ENCODE data around the gene DENND1A.

DENND1A gene

GRCh38 chr9:123395276-123395688, 534.6 kb downstream of the DENND1A start:
- Histone ChIP-seq H3K4me1 (ENCODE audit: control insufficient read depth, insufficient read depth, low read length) (peaks cover 11% of the 10 kb centered on the region), H3K27me3 (ENCODE audit: control insufficient read depth, insufficient read depth, low read length, poor library complexity, severe bottlenecking) (no peaks in the 10 kb centered on the region), H3K4me3 (ENCODE audit: insufficient read depth, low read depth, low read length) (no peak overlapping the region), H3K27ac (ENCODE audit: insufficient read depth, low read depth, low read length, poor library complexity, severe bottlenecking) (no peak overlapping the region), H3K9me3 (ENCODE audit: control insufficient read depth, low read length) (no peaks in the 10 kb centered on the region), H3K36me3 (ENCODE audit: control insufficient read depth, insufficient read depth, low read length) (no peaks in the 10 kb centered on the region)
- 77 to 84% methylated on average over 5 of the region's 5 CpGs for WGBS, 2 experiments

GRCh38 chr9:123394291-123395235, 535.4 kb downstream of the DENND1A start:
- 86 to 88% methylated on average over 16 of the region's 16 CpGs for WGBS, 2 experiments
- peaks cover 15% of the 10 kb centered on the region for H3K4me1 ChIP-seq (ENCODE audit: control insufficient read depth, insufficient read depth, low read length)
- no peak overlapping the region for H3K4me3 ChIP-seq (ENCODE audit: insufficient read depth, low read depth, low read length)
- H3K9me3 ChIP-seq (ENCODE audit: control insufficient read depth, low read length), result no peaks in the 10 kb centered on the region
- no peaks in the 10 kb centered on the region for H3K27me3 ChIP-seq (ENCODE audit: control insufficient read depth, insufficient read depth, low read length, poor library complexity, severe bottlenecking)
- H3K27ac ChIP-seq (ENCODE audit: insufficient read depth, low read depth, low read length, poor library complexity, severe bottlenecking), result no peak overlapping the region
- H3K36me3 ChIP-seq (ENCODE audit: control insufficient read depth, insufficient read depth, low read length), result no peaks in the 10 kb centered on the region

- H3K27me3 ChIP-seq (ENCODE audit: control insufficient read depth, insufficient read depth, low read length, poor library complexity, severe bottlenecking), result no peaks in the 10 kb centered on the region
- WGBS, 2 experiments, result 99% methylated on average over 4 of the region's 4 CpGs
- H3K9me3 ChIP-seq (ENCODE audit: control insufficient read depth, low read length), result no peaks in the 10 kb centered on the region
- no peak overlapping the region for H3K4me3 ChIP-seq (ENCODE audit: insufficient read depth, low read depth, low read length)
- peaks cover 22% of the 10 kb centered on the region for H3K4me1 ChIP-seq (ENCODE audit: control insufficient read depth, insufficient read depth, low read length)
- no peak overlapping the region for H3K27ac ChIP-seq (ENCODE audit: insufficient read depth, low read depth, low read length, poor library complexity, severe bottlenecking)
- no peaks in the 10 kb centered on the region for H3K36me3 ChIP-seq (ENCODE audit: control insufficient read depth, insufficient read depth, low read length)
Observed at GRCh38 chr9:123392802-123393201, 537.1 kb downstream of the DENND1A start.

GRCh38 chr9:123391946-123392345, 538.0 kb downstream of the DENND1A start:
- 92 to 94% methylated on average over 28 of the region's 28 CpGs for WGBS, 2 experiments
- Histone ChIP-seq H3K4me1 (ENCODE audit: control insufficient read depth, insufficient read depth, low read length) (peaks cover 22% of the 10 kb centered on the region), H3K27ac (ENCODE audit: insufficient read depth, low read depth, low read length, poor library complexity, severe bottlenecking) (no peak overlapping the region), H3K36me3 (ENCODE audit: control insufficient read depth, insufficient read depth, low read length) (no peaks in the 10 kb centered on the region), H3K4me3 (ENCODE audit: insufficient read depth, low read depth, low read length) (no peak overlapping the region), H3K27me3 (ENCODE audit: control insufficient read depth, insufficient read depth, low read length, poor library complexity, severe bottlenecking) (no peaks in the 10 kb centered on the region), H3K9me3 (ENCODE audit: control insufficient read depth, low read length) (no peaks in the 10 kb centered on the region)

- WGBS, 2 experiments, result 93 to 96% methylated on average over 5 of the region's 5 CpGs
- no peak overlapping the region for H3K4me3 ChIP-seq (ENCODE audit: insufficient read depth, low read depth, low read length)
- peaks cover 18% of the 10 kb centered on the region for H3K4me1 ChIP-seq (ENCODE audit: control insufficient read depth, insufficient read depth, low read length)
- no peaks in the 10 kb centered on the region for H3K9me3 ChIP-seq (ENCODE audit: control insufficient read depth, low read length)
- H3K27me3 ChIP-seq (ENCODE audit: control insufficient read depth, insufficient read depth, low read length, poor library complexity, severe bottlenecking), result no peaks in the 10 kb centered on the region
- no peak overlapping the region for H3K27ac ChIP-seq (ENCODE audit: insufficient read depth, low read depth, low read length, poor library complexity, severe bottlenecking)
- H3K36me3 ChIP-seq (ENCODE audit: control insufficient read depth, insufficient read depth, low read length), result no peaks in the 10 kb centered on the region
Observed at GRCh38 chr9:123391233-123391632, 538.7 kb downstream of the DENND1A start.

GRCh38 chr9:123390337-123391135, 539.4 kb downstream of the DENND1A start:
- Histone ChIP-seq H3K4me1 (ENCODE audit: control insufficient read depth, insufficient read depth, low read length) (peaks cover 12% of the 10 kb centered on the region), H3K36me3 (ENCODE audit: control insufficient read depth, insufficient read depth, low read length) (no peaks in the 10 kb centered on the region), H3K9me3 (ENCODE audit: control insufficient read depth, low read length) (no peaks in the 10 kb centered on the region), H3K27me3 (ENCODE audit: control insufficient read depth, insufficient read depth, low read length, poor library complexity, severe bottlenecking) (no peaks in the 10 kb centered on the region), H3K4me3 (ENCODE audit: insufficient read depth, low read depth, low read length) (no peak overlapping the region), H3K27ac (ENCODE audit: insufficient read depth, low read depth, low read length, poor library complexity, severe bottlenecking) (no peak overlapping the region)
- 87 to 88% methylated on average over 23 of the region's 23 CpGs for WGBS, 2 experiments

GRCh38 chr9:123389698-123390097, 540.2 kb downstream of the DENND1A start:
- Histone ChIP-seq H3K27me3 (ENCODE audit: control insufficient read depth, insufficient read depth, low read length, poor library complexity, severe bottlenecking) (no peaks in the 10 kb centered on the region), H3K4me3 (ENCODE audit: insufficient read depth, low read depth, low read length) (no peak overlapping the region), H3K4me1 (ENCODE audit: control insufficient read depth, insufficient read depth, low read length) (peaks cover 11% of the 10 kb centered on the region), H3K9me3 (ENCODE audit: control insufficient read depth, low read length) (no peaks in the 10 kb centered on the region), H3K36me3 (ENCODE audit: control insufficient read depth, insufficient read depth, low read length) (no peaks in the 10 kb centered on the region), H3K27ac (ENCODE audit: insufficient read depth, low read depth, low read length, poor library complexity, severe bottlenecking) (no peak overlapping the region)
- WGBS, 2 experiments, result 70 to 72% methylated on average over 12 of the region's 12 CpGs

- no peaks in the 10 kb centered on the region for H3K9me3 ChIP-seq (ENCODE audit: control insufficient read depth, low read length)
- 83 to 87% methylated on average over 10 of the region's 10 CpGs for WGBS, 2 experiments
- H3K27ac ChIP-seq (ENCODE audit: insufficient read depth, low read depth, low read length, poor library complexity, severe bottlenecking), result no peak overlapping the region
- no peaks in the 10 kb centered on the region for H3K36me3 ChIP-seq (ENCODE audit: control insufficient read depth, insufficient read depth, low read length)
- no peak overlapping the region for H3K4me3 ChIP-seq (ENCODE audit: insufficient read depth, low read depth, low read length)
- H3K4me1 ChIP-seq (ENCODE audit: control insufficient read depth, insufficient read depth, low read length), result peaks cover 11% of the 10 kb centered on the region
- no peaks in the 10 kb centered on the region for H3K27me3 ChIP-seq (ENCODE audit: control insufficient read depth, insufficient read depth, low read length, poor library complexity, severe bottlenecking)
Observed at GRCh38 chr9:123389070-123389469, 540.9 kb downstream of the DENND1A start.

GRCh38 chr9:123387686-123388085, 542.2 kb downstream of the DENND1A start:
- no peaks in the 10 kb centered on the region for H3K27me3 ChIP-seq (ENCODE audit: control insufficient read depth, insufficient read depth, low read length, poor library complexity, severe bottlenecking)
- 85 to 88% methylated on average over 14 of the region's 14 CpGs for WGBS, 2 experiments
- peaks cover 18% of the 10 kb centered on the region for H3K4me1 ChIP-seq (ENCODE audit: control insufficient read depth, insufficient read depth, low read length)
- H3K36me3 ChIP-seq (ENCODE audit: control insufficient read depth, insufficient read depth, low read length), result no peaks in the 10 kb centered on the region
- H3K9me3 ChIP-seq (ENCODE audit: control insufficient read depth, low read length), result no peaks in the 10 kb centered on the region
- no peak overlapping the region for H3K27ac ChIP-seq (ENCODE audit: insufficient read depth, low read depth, low read length, poor library complexity, severe bottlenecking)
- H3K4me3 ChIP-seq (ENCODE audit: insufficient read depth, low read depth, low read length), result no peak overlapping the region

- Histone ChIP-seq H3K36me3 (ENCODE audit: control insufficient read depth, insufficient read depth, low read length) (peaks cover 5% of the 10 kb centered on the region), H3K9me3 (ENCODE audit: control insufficient read depth, low read length) (no peaks in the 10 kb centered on the region), H3K4me1 (ENCODE audit: control insufficient read depth, insufficient read depth, low read length) (peaks cover 22% of the 10 kb centered on the region), H3K27ac (ENCODE audit: insufficient read depth, low read depth, low read length, poor library complexity, severe bottlenecking) (no peak overlapping the region), H3K27me3 (ENCODE audit: control insufficient read depth, insufficient read depth, low read length, poor library complexity, severe bottlenecking) (no peaks in the 10 kb centered on the region), H3K4me3 (ENCODE audit: insufficient read depth, low read depth, low read length) (no peak overlapping the region)
- 89 to 91% methylated on average over 27 of the region's 27 CpGs for WGBS, 2 experiments
Observed at GRCh38 chr9:123383512-123384170, 546.3 kb downstream of the DENND1A start.

Measured in ectodermal cell (in vitro differentiated cells).